ENCODE data around the gene CNTFR.
A peak's percentile ranks its signal among the peaks of the same experiment; 100 is the strongest.

The CNTFR gene

GRCh38 chr9:34620061-34620994 lies 30.8 kb upstream of the CNTFR start, which contains the start of gene DCTN3:
TSS of gene DCTN3 (minus strand) at chr9:34620495. CDS start at chr9:34620464, 31 bp downstream.
- DNase-seq (ENCODE audit: low spot score) = peak; percentile 94

- DNase-seq (ENCODE audit: low spot score) = no peak
Measured at GRCh38 chr9:34615132-34615531, 25.6 kb upstream of the CNTFR start.

GRCh38 chr9:34612788-34613390 lies 23.4 kb upstream of the CNTFR start:
- DNase-seq (ENCODE audit: low spot score) = no peak

GRCh38 chr9:34611811-34612787 lies 22.6 kb upstream of the CNTFR start, which contains the start of gene RPP25L:
TSS of gene RPP25L (minus strand) at chr9:34612097. CDS start at chr9:34611296, 801 bp downstream.
- peak; percentile 82 for DNase-seq (ENCODE audit: low spot score)

GRCh38 chr9:34611251-34611810 lies 21.8 kb upstream of the CNTFR start:
- no peak for DNase-seq (ENCODE audit: low spot score)

GRCh38 chr9:34610434-34611206 lies 21.1 kb upstream of the CNTFR start:
- DNase-seq (ENCODE audit: low spot score) = no peak

GRCh38 chr9:34607331-34607730 lies 17.8 kb upstream of the CNTFR start:
- DNase-seq (ENCODE audit: low spot score) = no peak

- no peak for DNase-seq (ENCODE audit: low spot score)
Measured at GRCh38 chr9:34606905-34607304, 17.4 kb upstream of the CNTFR start.

- DNase-seq (ENCODE audit: low spot score) = no peak
Measured at GRCh38 chr9:34606190-34606589, 16.7 kb upstream of the CNTFR start.

GRCh38 chr9:34603610-34604231 lies 14.2 kb upstream of the CNTFR start:
- DNase-seq (ENCODE audit: low spot score) = peak; percentile 73

- DNase-seq (ENCODE audit: low spot score) = no peak
Measured at GRCh38 chr9:34601937-34602573, 12.5 kb upstream of the CNTFR start.

GRCh38 chr9:34600908-34601307 lies 11.4 kb upstream of the CNTFR start:
- DNase-seq (ENCODE audit: low spot score) = no peak

- no peak for DNase-seq (ENCODE audit: low spot score)
Measured at GRCh38 chr9:34599546-34599945, 10.0 kb upstream of the CNTFR start.

- DNase-seq (ENCODE audit: low spot score) = no peak
Measured at GRCh38 chr9:34594177-34594576, 4.7 kb upstream of the CNTFR start.

GRCh38 chr9:34592895-34593601 lies 3.5 kb upstream of the CNTFR start:
- no peak for DNase-seq (ENCODE audit: low spot score)

- no peak for DNase-seq (ENCODE audit: low spot score)
Measured at GRCh38 chr9:34591917-34592866, 2.7 kb upstream of the CNTFR start.

- DNase-seq (ENCODE audit: low spot score) = peak; percentile 93
Measured at GRCh38 chr9:34591248-34591916, 1.9 kb upstream of the CNTFR start.
